Spleen (tissue), 7 donors: ENCODE data around the gene GTF3C5.

Source experiments
- CTCF ChIP-seq, 11 experiments: fragments of 200-600 bp in 7 of 11; fragments of 450-650 bp in 4 of 11; sonication (generic) in 4 of 11; IDR thresholded peaks in 8 of 11; conservative IDR thresholded peaks in 3 of 11; 1 replicate in 7 of 11; 2 replicates in 4 of 11; pipeline versions ENCODE4 v1.4.0 to v1.8.0; 2016 to 2021; ENCODE audit warnings: antibody characterized with exemption in 11 of 11, inconsistent platforms in 4 of 11, mild to moderate bottlenecking in 1 of 11
- POLR2A ChIP-seq, 3 donors: fragments of 450-650 bp; IDR thresholded peaks; one replicate each; pipeline ENCODE4 v1.5.1; 2017; ENCODE audit warnings: antibody characterized with exemption in 3 of 3, mild to moderate bottlenecking in 1 of 3
- POLR2AphosphoS5 ChIP-seq, 3 donors: sonication (generic); formaldehyde crosslinking; IDR thresholded peaks; one replicate each; pipeline ENCODE4 v1.5.1; 2017; ENCODE audit warnings: antibody characterized with exemption in 3 of 3
- donor health status: DM: no; HTN: no; CAD: no; lungs with moderate emphysema.
- donor health status: DM: no; HTN: no; CAD: no.
- donor health status: DM: no; HTN: no; CAD: no.

- TF ChIP-seq POLR2A (IDR thresholded peaks at IDR 0.05), result no peak
- TF ChIP-seq POLR2AphosphoS5 (IDR thresholded peaks at IDR 0.05), result no peak
- TF ChIP-seq CTCF (IDR thresholded peaks at IDR 0.05 in 8 of 11, conservative IDR thresholded peaks at IDR 0.05 in 3 of 11), result no peak
Measured at GRCh38 chr9:133005957-133006356, 24.8 kb upstream of the GTF3C5 start.
